Ishikawa (cell line): ENCODE measurements around the gene RBCK1.

Source experiments
- CEBPB ChIP-seq: IDR thresholded peaks from 2 replicates; pipeline ENCODE4 v1.6.1; 2012
- CREB1 ChIP-seq: IDR thresholded peaks from 2 replicates; pipeline ENCODE4 v1.6.1; 2012; ENCODE audit warnings: low read depth
- EGR1 ChIP-seq: IDR thresholded peaks from 2 replicates; pipeline ENCODE4 v1.6.1; 2012
- EP300 ChIP-seq: IDR thresholded peaks from 2 replicates; pipeline ENCODE4 v1.6.1; 2012; ENCODE audit warnings: borderline replicate concordance
- FOXM1 ChIP-seq: IDR thresholded peaks from 2 replicates; pipeline ENCODE4 v1.6.1; 2012; ENCODE audit warnings: low read depth, borderline replicate concordance
- MAX ChIP-seq: IDR thresholded peaks from 2 replicates; pipeline ENCODE4 v1.6.1; 2012
- NFIC ChIP-seq: IDR thresholded peaks from 2 replicates; pipeline ENCODE4 v1.6.1; 2012
- RAD21 ChIP-seq: IDR thresholded peaks from 2 replicates; pipeline ENCODE4 v1.6.1; 2012; ENCODE audit warnings: low read depth
- REST ChIP-seq: IDR thresholded peaks from 2 replicates; pipeline ENCODE4 v1.6.1; 2012; ENCODE audit warnings: low read depth, mild to moderate bottlenecking
- TAF1 ChIP-seq: IDR thresholded peaks from 2 replicates; pipeline ENCODE4 v1.6.1; 2012; ENCODE audit warnings: low read depth, mild to moderate bottlenecking
- TCF12 ChIP-seq: IDR thresholded peaks from 2 replicates; pipeline ENCODE4 v1.6.1; 2012; ENCODE audit warnings: low read depth
- TEAD4 ChIP-seq: IDR thresholded peaks from 2 replicates; pipeline ENCODE4 v1.6.1; 2012
- USF1 ChIP-seq: IDR thresholded peaks from 2 replicates; pipeline ENCODE4 v1.6.1; 2012
- YY1 ChIP-seq: IDR thresholded peaks from 2 replicates; pipeline ENCODE4 v1.6.1; 2012; ENCODE audit warnings: low read depth
- ZBTB7A ChIP-seq: IDR thresholded peaks from 2 replicates; pipeline ENCODE4 v1.6.1; 2012; ENCODE audit warnings: low read depth

The RBCK1 gene

GRCh38 chr20:418858-419365 is 10.8 kb downstream of the RBCK1 start:
- TF ChIP-seq TEAD4 = no peak
- TF ChIP-seq MAX = no peak
- no peak for TF ChIP-seq ZBTB7A
- no peak for TF ChIP-seq USF1
- TF ChIP-seq TCF12 = no peak

GRCh38 chr20:419556-420165 is 11.6 kb downstream of the RBCK1 start:
- TF ChIP-seq USF1 = no peak
- peak; percentile 36; the same call in 1 of the 2 replicates for TF ChIP-seq NFIC
- peak; percentile 41; the same call in 1 of the 2 replicates for TF ChIP-seq EP300
- TF ChIP-seq CREB1 = 0 out of 2 replicates have a peak, but pooled peaks have one; percentile 11
- no peak for TF ChIP-seq EGR1
- TF ChIP-seq RAD21 = peak; percentile 57
- TF ChIP-seq TAF1 = no peak
- no peak for TF ChIP-seq YY1
- no peak; the same call in 1 of the 2 replicates for TF ChIP-seq ZBTB7A
- no peak for TF ChIP-seq CEBPB
- peak; percentile 86 for TF ChIP-seq TCF12
- TF ChIP-seq TEAD4 = no peak
- no peak for TF ChIP-seq REST
- no peak for TF ChIP-seq FOXM1
- peak; percentile 92 for TF ChIP-seq MAX

GRCh38 chr20:420166-420620 is 12.1 kb downstream of the RBCK1 start:
- TF ChIP-seq CEBPB (no peak), TCF12 (no peak), TAF1 (no peak), FOXM1 (no peak), EP300 (no peak), NFIC (no peak), YY1 (no peak), MAX (no peak)

- TF ChIP-seq FOXM1 (0 out of 2 replicates have a peak, but pooled peaks have one; percentile 18), NFIC (no peak), TCF12 (peak; percentile 52; the same call in 1 of the 2 replicates), RAD21 (no peak), ZBTB7A (peak; percentile 43; the same call in 1 of the 2 replicates), MAX (peak; percentile 73)
Measured at GRCh38 chr20:420721-421574, 12.8 kb downstream of the RBCK1 start.

GRCh38 chr20:421685-422250 is 13.7 kb downstream of the RBCK1 start:
- TF ChIP-seq TCF12 (no peak), ZBTB7A (no peak), TAF1 (no peak), TEAD4 (no peak), EGR1 (no peak), MAX (no peak), CEBPB (no peak), RAD21 (no peak), YY1 (no peak), NFIC (no peak), REST (no peak), FOXM1 (no peak), USF1 (no peak)
